Chondrocyte (in vitro differentiated cells): ENCODE measurements around the gene PDHA2. TPM values are rescaled to one million over a fixed set of nuclear protein-coding genes. Genes with fewer than 3 reads are reported as not detected.

Experiments
- DNase-seq: peaks from one replicate; pipeline ENCODE4 v3.0.0; 2021; ENCODE audit warnings: mixed read lengths, low spot score
- H3K27ac Mint-ChIP-seq: one replicate; pipeline ENCODE4 v1.8.0; 2021; ENCODE audit warnings: mild to moderate bottlenecking, moderate library complexity, mixed read lengths; ENCODE audit not compliant: unreplicated experiment
- H3K27me3 Mint-ChIP-seq: 2 replicates; pipeline ENCODE4 v1.8.0; 2021; ENCODE audit warnings: low read depth, mixed read lengths
- H3K36me3 Mint-ChIP-seq: 2 replicates; pipeline ENCODE4 v1.8.0; 2021; ENCODE audit warnings: low read depth, mixed read lengths
- H3K4me1 Mint-ChIP-seq: 2 replicates; pipeline ENCODE4 v1.8.0; 2021; ENCODE audit warnings: low read depth, mild to moderate bottlenecking, mixed read lengths
- H3K4me3 Mint-ChIP-seq: one replicate; pipeline ENCODE4 v1.8.0; 2021; ENCODE audit warnings: mild to moderate bottlenecking, moderate library complexity, mixed read lengths; ENCODE audit not compliant: unreplicated experiment
- H3K9me3 Mint-ChIP-seq: 2 replicates; pipeline ENCODE4 v1.8.0; 2021; ENCODE audit warnings: low read depth, mixed read lengths
- CTCF ChIP-seq: fragments of 200-600 bp; sonication (generic); IDR thresholded peaks from 2 replicates; pipeline ENCODE4 v1.5.0; 2021; ENCODE audit warnings: antibody characterized with exemption, mild to moderate bottlenecking, moderate library complexity
- total RNA-seq: library from RNA; stranded (reverse); gene quantifications from 3 replicates; pipeline ENCODE4 v1.2.1, GENCODE V29; 2021

Gene PDHA2
- total RNA-seq, 1 donor from 2014 or later = not detected

GRCh38 chr4:95877636-95878035, 37.7 kb downstream of the PDHA2 start:
- Mint-ChIP-seq H3K27me3 (no peaks in the 10 kb centered on the region), H3K27ac (no peak overlapping the region), H3K4me3 (no peak overlapping the region)

DNA sequence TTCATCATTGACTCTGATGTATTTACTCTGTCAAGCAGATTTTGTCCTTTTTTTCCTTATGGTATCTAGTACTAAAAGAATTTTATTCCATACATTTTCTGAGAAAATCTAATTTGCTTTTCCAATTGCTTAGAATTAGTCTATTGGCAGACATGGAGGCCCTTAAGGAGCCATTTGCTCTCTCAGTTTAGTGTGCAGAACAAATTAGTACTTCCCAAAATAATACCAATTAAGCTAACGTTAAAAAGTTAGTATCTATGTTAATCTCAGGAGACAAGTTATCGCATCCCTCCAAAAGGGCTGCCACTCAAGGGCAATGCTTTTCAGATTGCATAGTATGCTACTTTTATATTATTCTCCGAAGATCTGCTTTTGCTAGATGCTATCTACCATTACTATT, 47.7 kb downstream of the PDHA2 start:
- DNase-seq = no peak
- H3K9me3 Mint-ChIP-seq = peaks cover 35% of the 10 kb centered on the region
- H3K4me3 Mint-ChIP-seq = no peak overlapping the region
- no peaks in the 10 kb centered on the region for H3K27me3 Mint-ChIP-seq
- no peaks in the 10 kb centered on the region for H3K4me1 Mint-ChIP-seq
- no peak overlapping the region for H3K27ac Mint-ChIP-seq
- no peak for TF ChIP-seq CTCF
- peaks cover 2% of the 10 kb centered on the region for H3K36me3 Mint-ChIP-seq

More at GRCh38 chr4:95877636-95878035, 37.7 kb downstream of the PDHA2 start:
- Mint-ChIP-seq H3K4me1 (no peaks in the 10 kb centered on the region), H3K36me3 (peaks cover 4% of the 10 kb centered on the region), H3K9me3 (peaks cover 23% of the 10 kb centered on the region)
- no peak for TF ChIP-seq CTCF
- DNase-seq = no peak

DNA sequence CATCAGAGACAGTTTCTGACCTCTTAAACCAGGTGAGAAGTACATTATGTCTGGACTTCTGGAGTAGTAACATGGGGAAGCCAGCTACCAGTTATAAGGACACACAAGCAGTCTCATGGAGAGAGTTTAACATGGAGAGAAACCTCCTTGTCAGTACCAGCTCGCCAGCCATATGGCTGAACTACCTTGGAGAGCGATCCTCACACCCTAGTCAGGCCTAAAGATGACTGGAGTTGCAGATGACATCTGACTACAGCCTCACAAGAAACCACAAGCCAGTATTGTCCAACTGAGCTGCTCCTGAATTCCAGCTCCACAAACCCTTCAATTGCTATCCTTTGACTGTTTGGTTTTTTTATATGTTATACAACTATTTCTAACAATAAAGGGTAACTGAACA, 49.8 kb downstream of the PDHA2 start:
- H3K9me3 Mint-ChIP-seq = peaks cover 22% of the 10 kb centered on the region
- no peaks in the 10 kb centered on the region for H3K27me3 Mint-ChIP-seq
- no peaks in the 10 kb centered on the region for H3K4me1 Mint-ChIP-seq
- H3K27ac Mint-ChIP-seq = no peak overlapping the region
- H3K4me3 Mint-ChIP-seq = no peak overlapping the region
- DNase-seq = no peak
- no peaks in the 10 kb centered on the region for H3K36me3 Mint-ChIP-seq
- TF ChIP-seq CTCF = no peak
